Right hindlimb (tissue), 1 donor: ENCODE results near the gene GORAB.

Source experiments
- DNase-seq: peaks from one replicate; pipeline ENCODE4 v3.0.0-alpha.2; 2018

The GORAB gene

GRCh38 chr1:170539154-170539553 lies 7.2 kb downstream of the GORAB start:
- no peak for DNase-seq

GRCh38 chr1:170544624-170545023 lies 12.7 kb downstream of the GORAB start:
- no peak for DNase-seq

- no peak for DNase-seq
Measured at GRCh38 chr1:170545476-170545875, 13.5 kb downstream of the GORAB start.

- no peak for DNase-seq
Measured at GRCh38 chr1:170547255-170547654, 15.3 kb downstream of the GORAB start.

GRCh38 chr1:170548497-170548896 lies 16.5 kb downstream of the GORAB start:
- DNase-seq: no peak

- no peak for DNase-seq
Measured at GRCh38 chr1:170555370-170555769, 23.4 kb downstream of the GORAB start.

GRCh38 chr1:170556917-170557316 lies 25.0 kb downstream of the GORAB start:
- no peak for DNase-seq

GRCh38 chr1:170558731-170559130 lies 26.8 kb downstream of the GORAB start:
- DNase-seq: no peak

- DNase-seq: no peak
Measured at GRCh38 chr1:170559166-170559565, 27.2 kb downstream of the GORAB start.

- no peak for DNase-seq
Measured at GRCh38 chr1:170560681-170561285, 28.8 kb downstream of the GORAB start.

- DNase-seq: peak; percentile 68
Measured at GRCh38 chr1:170562646-170563338, 30.8 kb downstream of the GORAB start.

GRCh38 chr1:170567214-170567613 lies 35.2 kb downstream of the GORAB start:
- no peak for DNase-seq

- DNase-seq: no peak
Measured at GRCh38 chr1:170568197-170568596, 36.2 kb downstream of the GORAB start.

- no peak for DNase-seq
Measured at GRCh38 chr1:170576980-170577379, 45.0 kb downstream of the GORAB start.

GRCh38 chr1:170578359-170578758 lies 46.4 kb downstream of the GORAB start:
- no peak for DNase-seq

GRCh38 chr1:170580636-170581440 lies 48.9 kb downstream of the GORAB start:
- DNase-seq: no peak

- DNase-seq: no peak
Measured at GRCh38 chr1:170583186-170583585, 51.2 kb downstream of the GORAB start.

GRCh38 chr1:170586321-170587252 lies 54.6 kb downstream of the GORAB start:
- peak; percentile 65 for DNase-seq

- no peak for DNase-seq
Measured at GRCh38 chr1:170587253-170587593, 55.3 kb downstream of the GORAB start.

GRCh38 chr1:170590921-170591705 lies 59.1 kb downstream of the GORAB start:
- no peak for DNase-seq

- DNase-seq: no peak
Measured at GRCh38 chr1:170592591-170593111, 60.7 kb downstream of the GORAB start.
